Measurements from ENCODE around the gene HIGD1A.
"Not testable (repeated sequence)": the region's sequence is repeated elsewhere in the genome, so short reads cannot be mapped to it uniquely, and the experiment has no call there.

GRCh38 chr3:42811118-42811883, 7.0 kb upstream of the HIGD1A start:
- TF ChIP-seq, protein P1, sequence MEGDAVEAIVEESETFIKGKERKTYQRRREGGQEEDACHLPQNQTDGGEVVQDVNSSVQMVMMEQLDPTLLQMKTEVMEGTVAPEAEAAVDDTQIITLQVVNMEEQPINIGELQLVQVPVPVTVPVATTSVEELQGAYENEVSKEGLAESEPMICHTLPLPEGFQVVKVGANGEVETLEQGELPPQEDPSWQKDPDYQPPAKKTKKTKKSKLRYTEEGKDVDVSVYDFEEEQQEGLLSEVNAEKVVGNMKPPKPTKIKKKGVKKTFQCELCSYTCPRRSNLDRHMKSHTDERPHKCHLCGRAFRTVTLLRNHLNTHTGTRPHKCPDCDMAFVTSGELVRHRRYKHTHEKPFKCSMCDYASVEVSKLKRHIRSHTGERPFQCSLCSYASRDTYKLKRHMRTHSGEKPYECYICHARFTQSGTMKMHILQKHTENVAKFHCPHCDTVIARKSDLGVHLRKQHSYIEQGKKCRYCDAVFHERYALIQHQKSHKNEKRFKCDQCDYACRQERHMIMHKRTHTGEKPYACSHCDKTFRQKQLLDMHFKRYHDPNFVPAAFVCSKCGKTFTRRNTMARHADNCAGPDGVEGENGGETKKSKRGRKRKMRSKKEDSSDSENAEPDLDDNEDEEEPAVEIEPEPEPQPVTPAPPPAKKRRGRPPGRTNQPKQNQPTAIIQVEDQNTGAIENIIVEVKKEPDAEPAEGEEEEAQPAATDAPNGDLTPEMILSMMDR (IDR thresholded peaks at IDR 0.05), result not testable (repeated sequence)
- TF ChIP-seq POLR2A (IDR thresholded peaks at IDR 0.05), result not testable (repeated sequence)

All from thyroid gland (tissue), 4 donors.